SK-N-SH treated with all-trans-retinoic acid at 6 μM for 48 hours (cell line): ENCODE measurements around the gene MEIS2.

ENCODE experiments used
- ATAC-seq: fragments of 200-7000 bp; cut with Tn5 transposase; 3 replicates; pipeline ENCODE4 v1.9.1; 2020; ENCODE audit warnings: mild to moderate bottlenecking, moderate library complexity
- ARNTL ChIP-seq: fragments of 450-650 bp; formaldehyde crosslinking; IDR thresholded peaks from 2 replicates; pipeline ENCODE4 v1.5.0; 2020; ENCODE audit warnings: low read depth, mild to moderate bottlenecking, moderate library complexity, borderline replicate concordance
- BACH2 ChIP-seq: fragments of 250-450 bp; sonication (Bioruptor Pico); IDR thresholded peaks from 2 replicates; pipeline ENCODE4 v1.9.0; 2021; ENCODE audit warnings: mild to moderate bottlenecking, borderline replicate concordance
- CSDC2 ChIP-seq: fragments of 250-450 bp; sonication (Bioruptor Pico); IDR thresholded peaks from 2 replicates; pipeline ENCODE4 v1.5.0; 2020; ENCODE audit warnings: mild to moderate bottlenecking, moderate library complexity
- ESRRG ChIP-seq: fragments of 250-450 bp; sonication (Bioruptor Pico); IDR thresholded peaks from 2 replicates; pipeline ENCODE4 v1.6.1; 2021; ENCODE audit warnings: mild to moderate bottlenecking
- GLIS3 ChIP-seq: fragments of 250-450 bp; sonication (Bioruptor Pico); IDR thresholded peaks from 2 replicates; pipeline ENCODE4 v1.5.0; 2020; ENCODE audit warnings: mild to moderate bottlenecking, moderate library complexity
- ISL1 ChIP-seq: fragments of 250-450 bp; sonication (Bioruptor Pico); IDR thresholded peaks from 2 replicates; pipeline ENCODE4 v2.1.2; 2022; ENCODE audit warnings: mild to moderate bottlenecking, moderate library complexity
- OSR1 ChIP-seq: fragments of 250-450 bp; sonication (Bioruptor Pico); IDR thresholded peaks from 2 replicates; pipeline ENCODE4 v1.8.0; 2022; ENCODE audit warnings: moderate library complexity, mild to moderate bottlenecking, inconsistent platforms
- PPARA ChIP-seq: fragments of 250-450 bp; sonication (Bioruptor Pico); IDR thresholded peaks from 2 replicates; pipeline ENCODE4 v1.5.0; 2020; ENCODE audit warnings: mild to moderate bottlenecking, borderline replicate concordance
- TCF4 ChIP-seq: fragments of 250-450 bp; sonication (Bioruptor Pico); IDR thresholded peaks from 2 replicates; pipeline ENCODE4 v1.8.0; 2021; ENCODE audit warnings: mild to moderate bottlenecking, moderate library complexity, borderline replicate concordance
- TOX ChIP-seq: fragments of 250-450 bp; sonication (Bioruptor Pico); IDR thresholded peaks from 2 replicates; pipeline ENCODE4 v1.8.0; 2021; ENCODE audit warnings: mild to moderate bottlenecking, moderate library complexity, borderline replicate concordance
- ZC3H10 ChIP-seq: fragments of 250-450 bp; sonication (Bioruptor Pico); IDR thresholded peaks from 2 replicates; pipeline ENCODE4 v1.5.1; 2021; ENCODE audit warnings: mild to moderate bottlenecking, moderate library complexity
- ZFP3 ChIP-seq: fragments of 250-450 bp; sonication (Bioruptor Pico); IDR thresholded peaks from 2 replicates; pipeline ENCODE4 v1.5.0; 2020; ENCODE audit warnings: mild to moderate bottlenecking, moderate library complexity
- ZFP30 ChIP-seq: fragments of 450-650 bp; formaldehyde crosslinking; IDR thresholded peaks from 2 replicates; pipeline ENCODE4 v1.5.0; 2022; ENCODE audit warnings: mild to moderate bottlenecking, moderate library complexity
- ZNF565 ChIP-seq: fragments of 450-650 bp; formaldehyde crosslinking; conservative IDR thresholded peaks from 2 replicates; pipeline ENCODE4 v1.5.0; 2020; ENCODE audit warnings: low read depth, mild to moderate bottlenecking, moderate library complexity
- ZNF70 ChIP-seq: fragments of 450-650 bp; formaldehyde crosslinking; IDR thresholded peaks from 2 replicates; pipeline ENCODE4 v1.5.0; 2020; ENCODE audit warnings: mild to moderate bottlenecking, moderate library complexity
- TF ChIP-seq, protein P1 (sequence below): fragments of 250-450 bp; sonication (Bioruptor Pico); IDR thresholded peaks from 2 replicates; pipeline ENCODE4 v1.8.0; 2020; ENCODE audit warnings: mild to moderate bottlenecking, moderate library complexity, borderline replicate concordance
- TF ChIP-seq, protein P2 (sequence below): fragments of 250-450 bp; sonication (Bioruptor Pico); IDR thresholded peaks from 2 replicates; pipeline ENCODE4 v1.5.1; 2020; ENCODE audit warnings: low read depth, mild to moderate bottlenecking, moderate library complexity
- TF ChIP-seq, protein P3 (sequence below): fragments of 250-450 bp; sonication (Bioruptor Pico); IDR thresholded peaks from 2 replicates; pipeline ENCODE4 v1.8.0; 2021; ENCODE audit warnings: low read depth, mild to moderate bottlenecking, moderate library complexity, borderline replicate concordance
- TF ChIP-seq, protein P4 (sequence below): fragments of 250-450 bp; sonication (Bioruptor Pico); IDR thresholded peaks from 2 replicates; pipeline ENCODE4 v1.5.1; 2021; ENCODE audit warnings: mild to moderate bottlenecking, moderate library complexity

Gene MEIS2

DNA sequence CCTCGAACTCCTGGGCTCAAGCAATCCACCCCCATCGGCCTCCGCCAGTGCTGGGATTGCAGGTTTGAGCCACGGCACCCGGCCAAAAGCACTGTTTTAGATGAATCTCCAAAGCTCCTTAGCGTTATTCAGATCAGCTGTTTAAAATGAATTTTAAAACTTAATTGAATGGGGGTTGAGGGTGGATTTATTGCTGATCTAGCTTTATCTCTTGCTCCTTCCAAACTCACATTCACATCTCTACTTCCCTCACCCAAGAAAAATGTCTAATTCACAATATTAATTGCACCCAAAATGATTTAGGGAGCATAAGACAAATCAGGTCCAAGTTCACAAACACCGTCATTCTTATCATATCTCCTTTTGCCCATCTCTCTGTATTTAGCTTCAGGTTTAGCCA lies 89.8 kb downstream of the MEIS2 start:
- no peak for ATAC-seq
- TF ChIP-seq TOX (CRISPR knock-in tag) = no peak
- TF ChIP-seq ARNTL = no peak

DNA sequence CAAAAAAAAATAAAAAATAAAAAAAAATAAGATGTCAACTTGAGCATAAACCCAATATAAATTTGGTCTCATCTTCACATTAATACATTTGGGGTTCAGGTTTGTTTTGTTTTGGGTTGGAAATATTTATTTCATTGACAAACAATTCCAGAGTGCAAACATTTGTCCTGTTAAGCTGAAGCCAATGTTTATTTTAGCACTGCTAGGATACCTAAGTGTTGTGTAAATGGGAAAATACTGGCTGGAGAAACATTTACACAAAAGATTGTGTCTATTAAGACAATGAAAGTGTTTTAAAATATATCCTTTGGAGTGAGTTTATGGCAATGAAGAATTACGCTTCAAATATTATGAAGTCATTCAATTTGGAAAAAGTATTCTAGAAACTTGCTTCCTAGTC lies 91.1 kb downstream of the MEIS2 start:
- ATAC-seq = no peak
- TF ChIP-seq GLIS3 (CRISPR knock-in tag) (no peak), BACH2 (no peak), ARNTL (no peak), ISL1 (CRISPR knock-in tag) (no peak)
- TF ChIP-seq, protein P1, sequence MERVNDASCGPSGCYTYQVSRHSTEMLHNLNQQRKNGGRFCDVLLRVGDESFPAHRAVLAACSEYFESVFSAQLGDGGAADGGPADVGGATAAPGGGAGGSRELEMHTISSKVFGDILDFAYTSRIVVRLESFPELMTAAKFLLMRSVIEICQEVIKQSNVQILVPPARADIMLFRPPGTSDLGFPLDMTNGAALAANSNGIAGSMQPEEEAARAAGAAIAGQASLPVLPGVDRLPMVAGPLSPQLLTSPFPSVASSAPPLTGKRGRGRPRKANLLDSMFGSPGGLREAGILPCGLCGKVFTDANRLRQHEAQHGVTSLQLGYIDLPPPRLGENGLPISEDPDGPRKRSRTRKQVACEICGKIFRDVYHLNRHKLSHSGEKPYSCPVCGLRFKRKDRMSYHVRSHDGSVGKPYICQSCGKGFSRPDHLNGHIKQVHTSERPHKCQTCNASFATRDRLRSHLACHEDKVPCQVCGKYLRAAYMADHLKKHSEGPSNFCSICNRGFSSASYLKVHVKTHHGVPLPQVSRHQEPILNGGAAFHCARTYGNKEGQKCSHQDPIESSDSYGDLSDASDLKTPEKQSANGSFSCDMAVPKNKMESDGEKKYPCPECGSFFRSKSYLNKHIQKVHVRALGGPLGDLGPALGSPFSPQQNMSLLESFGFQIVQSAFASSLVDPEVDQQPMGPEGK (CRISPR knock-in tag) = no peak
- TF ChIP-seq, protein P2, sequence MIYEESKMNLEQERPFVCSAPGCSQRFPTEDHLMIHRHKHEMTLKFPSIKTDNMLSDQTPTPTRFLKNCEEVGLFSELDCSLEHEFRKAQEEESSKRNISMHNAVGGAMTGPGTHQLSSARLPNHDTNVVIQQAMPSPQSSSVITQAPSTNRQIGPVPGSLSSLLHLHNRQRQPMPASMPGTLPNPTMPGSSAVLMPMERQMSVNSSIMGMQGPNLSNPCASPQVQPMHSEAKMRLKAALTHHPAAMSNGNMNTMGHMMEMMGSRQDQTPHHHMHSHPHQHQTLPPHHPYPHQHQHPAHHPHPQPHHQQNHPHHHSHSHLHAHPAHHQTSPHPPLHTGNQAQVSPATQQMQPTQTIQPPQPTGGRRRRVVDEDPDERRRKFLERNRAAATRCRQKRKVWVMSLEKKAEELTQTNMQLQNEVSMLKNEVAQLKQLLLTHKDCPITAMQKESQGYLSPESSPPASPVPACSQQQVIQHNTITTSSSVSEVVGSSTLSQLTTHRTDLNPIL (CRISPR knock-in tag) = no peak

DNA sequence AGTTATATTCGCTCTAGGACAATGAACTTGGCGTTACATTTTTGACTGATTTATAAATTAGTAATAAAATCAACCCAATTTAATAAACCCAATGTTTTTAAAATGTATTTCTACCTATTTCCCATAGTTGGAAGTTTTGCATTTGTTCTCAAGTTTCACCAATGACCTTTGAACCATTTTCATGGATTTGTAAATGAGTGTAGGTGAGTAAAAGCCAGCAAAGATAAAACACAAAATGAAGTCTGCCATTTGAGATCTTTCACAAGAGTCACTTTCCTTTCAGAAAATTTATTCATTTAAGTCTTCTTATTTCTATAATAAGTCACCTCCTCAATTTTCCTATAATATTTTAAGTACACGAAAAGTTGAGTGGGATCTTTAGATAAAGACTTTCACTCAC lies 92.1 kb downstream of the MEIS2 start:
- TF ChIP-seq ZNF565 = no peak
- TF ChIP-seq, protein P2 (CRISPR knock-in tag) = no peak
- ATAC-seq = no peak

DNA sequence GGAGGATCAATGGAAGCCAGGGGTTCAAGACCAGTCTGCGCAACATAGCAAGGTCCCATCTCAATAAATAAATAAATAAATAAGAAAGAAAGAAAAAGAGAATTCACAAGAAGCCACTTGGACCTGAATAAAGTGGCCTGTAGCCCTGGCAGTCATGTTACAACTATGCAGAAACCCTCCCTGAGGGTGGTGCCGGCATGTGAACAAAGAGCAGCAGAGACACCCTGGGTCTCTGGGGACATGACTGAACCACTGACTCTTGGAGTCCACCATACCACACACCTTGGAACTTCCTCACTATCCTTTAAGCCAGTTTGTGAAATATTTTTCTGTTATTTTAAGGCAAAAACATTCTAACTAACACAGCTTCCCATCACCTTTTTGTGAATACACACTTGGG lies 93.0 kb downstream of the MEIS2 start:
- ATAC-seq = no peak
- TF ChIP-seq TCF4 (CRISPR knock-in tag) = no peak
- TF ChIP-seq ARNTL = no peak
- TF ChIP-seq, protein P3, sequence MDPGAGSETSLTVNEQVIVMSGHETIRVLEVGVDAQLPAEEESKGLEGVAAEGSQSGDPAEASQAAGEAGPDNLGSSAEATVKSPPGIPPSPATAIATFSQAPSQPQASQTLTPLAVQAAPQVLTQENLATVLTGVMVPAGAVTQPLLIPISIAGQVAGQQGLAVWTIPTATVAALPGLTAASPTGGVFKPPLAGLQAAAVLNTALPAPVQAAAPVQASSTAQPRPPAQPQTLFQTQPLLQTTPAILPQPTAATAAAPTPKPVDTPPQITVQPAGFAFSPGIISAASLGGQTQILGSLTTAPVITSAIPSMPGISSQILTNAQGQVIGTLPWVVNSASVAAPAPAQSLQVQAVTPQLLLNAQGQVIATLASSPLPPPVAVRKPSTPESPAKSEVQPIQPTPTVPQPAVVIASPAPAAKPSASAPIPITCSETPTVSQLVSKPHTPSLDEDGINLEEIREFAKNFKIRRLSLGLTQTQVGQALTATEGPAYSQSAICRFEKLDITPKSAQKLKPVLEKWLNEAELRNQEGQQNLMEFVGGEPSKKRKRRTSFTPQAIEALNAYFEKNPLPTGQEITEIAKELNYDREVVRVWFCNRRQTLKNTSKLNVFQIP (CRISPR knock-in tag) = no peak
- no peak for TF ChIP-seq ZNF565
- TF ChIP-seq ESRRG (CRISPR knock-in tag) = no peak
- TF ChIP-seq, protein P1 (CRISPR knock-in tag) = no peak
- no peak for TF ChIP-seq ZFP30 (CRISPR knock-in tag)
- TF ChIP-seq ZC3H10 = no peak
- TF ChIP-seq ISL1 (CRISPR knock-in tag) = no peak
- TF ChIP-seq TOX (CRISPR knock-in tag) = no peak
- TF ChIP-seq, protein P4, sequence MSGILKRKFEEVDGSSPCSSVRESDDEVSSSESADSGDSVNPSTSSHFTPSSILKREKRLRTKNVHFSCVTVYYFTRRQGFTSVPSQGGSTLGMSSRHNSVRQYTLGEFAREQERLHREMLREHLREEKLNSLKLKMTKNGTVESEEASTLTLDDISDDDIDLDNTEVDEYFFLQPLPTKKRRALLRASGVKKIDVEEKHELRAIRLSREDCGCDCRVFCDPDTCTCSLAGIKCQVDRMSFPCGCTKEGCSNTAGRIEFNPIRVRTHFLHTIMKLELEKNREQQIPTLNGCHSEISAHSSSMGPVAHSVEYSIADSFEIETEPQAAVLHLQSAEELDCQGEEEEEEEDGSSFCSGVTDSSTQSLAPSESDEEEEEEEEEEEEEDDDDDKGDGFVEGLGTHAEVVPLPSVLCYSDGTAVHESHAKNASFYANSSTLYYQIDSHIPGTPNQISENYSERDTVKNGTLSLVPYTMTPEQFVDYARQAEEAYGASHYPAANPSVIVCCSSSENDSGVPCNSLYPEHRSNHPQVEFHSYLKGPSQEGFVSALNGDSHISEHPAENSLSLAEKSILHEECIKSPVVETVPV (CRISPR knock-in tag) = no peak
- no peak for TF ChIP-seq PPARA
- no peak for TF ChIP-seq CSDC2 (CRISPR knock-in tag)
- TF ChIP-seq ZNF70 = no peak
- TF ChIP-seq ZFP3 (CRISPR knock-in tag) = no peak
- no peak for TF ChIP-seq OSR1 (CRISPR knock-in tag)
- TF ChIP-seq, protein P2 (CRISPR knock-in tag) = no peak
